RWPE2 (cell line): ENCODE measurements around the gene RNF145.

Experiments
- ATAC-seq: fragments of 200-7000 bp; cut with Tn5 transposase; 3 replicates; pipeline ENCODE4 v1.9.1; 2021; ENCODE audit warnings: low read depth
- DNase-seq: peaks from one replicate; pipeline ENCODE4 v3.0.0-alpha.2; 2020; ENCODE audit warnings: low spot score
- H3K27ac ChIP-seq: fragments of 450-650 bp; 2 replicates; pipeline ENCODE4 v1.5.1; 2017; ENCODE audit warnings: mild to moderate bottlenecking; ENCODE audit not compliant: poor library complexity, severe bottlenecking
- H3K27me3 ChIP-seq: fragments of 250-450 bp; sonication (Bioruptor Pico); 2 replicates; pipeline ENCODE4 v1.5.1; 2021; ENCODE audit warnings: mild to moderate bottlenecking, moderate library complexity; ENCODE audit not compliant: insufficient read depth, poor library complexity, severe bottlenecking
- H3K36me3 ChIP-seq: fragments of 250-450 bp; sonication (Bioruptor Pico); 2 replicates; pipeline ENCODE4 v1.5.1; 2020; ENCODE audit warnings: low read depth, mild to moderate bottlenecking, moderate library complexity
- H3K4me1 ChIP-seq: fragments of 250-450 bp; sonication (Bioruptor Pico); 2 replicates; pipeline ENCODE4 v1.5.1; 2021; ENCODE audit warnings: mild to moderate bottlenecking, moderate library complexity; ENCODE audit not compliant: insufficient read depth, poor library complexity, severe bottlenecking
- H3K4me3 ChIP-seq: fragments of 250-450 bp; sonication (Bioruptor Pico); 2 replicates; pipeline ENCODE4 v1.5.1; 2021; ENCODE audit warnings: mild to moderate bottlenecking, moderate library complexity; ENCODE audit not compliant: severe bottlenecking
- H3K9me3 ChIP-seq: fragments of 250-450 bp; sonication (Bioruptor Pico); 2 replicates; pipeline ENCODE4 v1.5.1; 2021; ENCODE audit warnings: mild to moderate bottlenecking, moderate library complexity; ENCODE audit not compliant: severe bottlenecking
- CTCF ChIP-seq: fragments of 450-650 bp; IDR thresholded peaks from one replicate; pipeline ENCODE4 v1.5.1; 2017; ENCODE audit warnings: mild to moderate bottlenecking, moderate library complexity; ENCODE audit not compliant: poor library complexity, severe bottlenecking

The RNF145 gene

GRCh38 chr5:159209438-159210209 lies at the start of gene RNF145:
TSS of gene RNF145 (minus strand) at chr5:159209553. CDS start at chr5:159203617, 5,936 bp downstream.
- Histone ChIP-seq H3K36me3 (peaks cover 12% of the 10 kb centered on the region), H3K27ac (peak within 1 kb of the TSS; percentile 89), H3K27me3 (no peaks in the 10 kb centered on the region), H3K9me3 (no peaks in the 10 kb centered on the region), H3K4me1 (peaks cover 34% of the 10 kb centered on the region), H3K4me3 (peak within 1 kb of the TSS; percentile 93)
- DNase-seq (peak; percentile 94), ATAC-seq (peak; percentile 67)
- no peak for TF ChIP-seq CTCF

GRCh38 chr5:159258361-159258760 lies 49.0 kb upstream of the RNF145 start:
- H3K27me3 ChIP-seq, result no peaks in the 10 kb centered on the region
- no peak overlapping the region for H3K4me3 ChIP-seq
- no peak for ATAC-seq
- H3K9me3 ChIP-seq, result no peaks in the 10 kb centered on the region
- no peak overlapping the region for H3K27ac ChIP-seq
- DNase-seq, result no peak
- no peaks in the 10 kb centered on the region for H3K36me3 ChIP-seq
- peaks cover 6% of the 10 kb centered on the region for H3K4me1 ChIP-seq
- TF ChIP-seq CTCF, result no peak

GRCh38 chr5:159257629-159258283 lies 48.4 kb upstream of the RNF145 start:
- Histone ChIP-seq H3K36me3 (no peaks in the 10 kb centered on the region), H3K27ac (no peak overlapping the region), H3K4me3 (no peak overlapping the region), H3K9me3 (no peaks in the 10 kb centered on the region), H3K4me1 (peaks cover 6% of the 10 kb centered on the region), H3K27me3 (no peaks in the 10 kb centered on the region)
- ATAC-seq (no peak), DNase-seq (no peak)
- TF ChIP-seq CTCF, result peak; percentile 6

GRCh38 chr5:159257007-159257406 lies 47.7 kb upstream of the RNF145 start:
- no peaks in the 10 kb centered on the region for H3K9me3 ChIP-seq
- H3K4me1 ChIP-seq, result peaks cover 1% of the 10 kb centered on the region
- no peak for TF ChIP-seq CTCF
- DNase-seq (no peak), ATAC-seq (peak; percentile 33; the same call in 1 of the 3 replicates)
- no peaks in the 10 kb centered on the region for H3K36me3 ChIP-seq
- no peak overlapping the region for H3K4me3 ChIP-seq
- H3K27me3 ChIP-seq, result no peaks in the 10 kb centered on the region
- H3K27ac ChIP-seq, result no peak overlapping the region

GRCh38 chr5:159252195-159252594 lies 42.8 kb upstream of the RNF145 start:
- H3K9me3 ChIP-seq, result no peaks in the 10 kb centered on the region
- H3K4me1 ChIP-seq, result peaks cover 7% of the 10 kb centered on the region
- no peak overlapping the region for H3K27ac ChIP-seq
- H3K27me3 ChIP-seq, result no peaks in the 10 kb centered on the region
- ATAC-seq (0 out of 3 replicates have a peak, but pooled peaks have one; percentile 32), DNase-seq (no peak)
- no peak for TF ChIP-seq CTCF
- H3K4me3 ChIP-seq, result no peak overlapping the region
- no peaks in the 10 kb centered on the region for H3K36me3 ChIP-seq
